Heart right ventricle (tissue), 16 donors: ENCODE data around the gene SCCPDH. TPM values are rescaled to one million over a fixed set of nuclear protein-coding genes. Genes with fewer than 3 reads are reported as not detected.

Experiments
- ATAC-seq, 8 donors: fragments of 200-7000 bp; cut with Tn5 transposase; one replicate each; pipeline ENCODE4 v1.9.1; 2020; ENCODE audit warnings: mild to moderate bottlenecking in 8 of 8, moderate library complexity in 8 of 8, moderate number of reproducible peaks in 1 of 8
- DNase-seq, 2 donors: peaks; one replicate each; pipeline ENCODE4 v3.0.0-alpha.2; 2020
- H3K27ac ChIP-seq, 10 donors: fragments of 200-600 bp; sonication (generic) in 2 of 10; one replicate each; pipeline versions ENCODE4 v1.5.0 to v1.8.0; 2020 to 2022; ENCODE audit warnings: mild to moderate bottlenecking in 3 of 10
- H3K27me3 ChIP-seq, 7 donors: fragments of 200-600 bp; one replicate each; pipeline ENCODE4 v1.8.0; 2021 to 2022; ENCODE audit warnings: mild to moderate bottlenecking in 2 of 7
- H3K36me3 ChIP-seq, 9 donors: fragments of 200-600 bp; sonication (generic) in 1 of 9; one replicate each; pipeline versions ENCODE4 v1.5.0 to v1.8.0; 2020 to 2022; ENCODE audit warnings: mild to moderate bottlenecking in 2 of 9
- H3K4me1 ChIP-seq, 9 donors: fragments of 200-600 bp; sonication (generic) in 1 of 9; one replicate each; pipeline versions ENCODE4 v1.5.0 to v1.8.0; 2020 to 2022; ENCODE audit warnings: mild to moderate bottlenecking in 4 of 9
- H3K4me3 ChIP-seq, 10 donors: fragments of 200-600 bp; sonication (generic) in 2 of 10; one replicate each; pipeline versions ENCODE4 v1.5.0 to v1.8.0; 2020 to 2022; ENCODE audit warnings: mild to moderate bottlenecking in 7 of 10, moderate library complexity in 2 of 10
- H3K9me3 ChIP-seq, 11 donors: fragments of 200-600 bp in 10 of 11; sonication (generic) in 2 of 11; one replicate each; pipeline versions ENCODE4 v1.5.0 to v1.8.0; 2013 to 2022; ENCODE audit warnings: mild to moderate bottlenecking in 2 of 11, control low read depth in 1 of 11, moderate library complexity in 1 of 11
- WGBS, 2 donors: extraction: QIAGEN DNeasy Blood & Tissue Kit; methylation state at CpG; one replicate each; pipeline ENCODE4 v1.1.7; 2013; ENCODE audit warnings: inconsistent platforms in 1 of 2; 5-methylcytosine and 5-hydroxymethylcytosine counted together
- intact Hi-C, 10 donors: fragments of 100-400 bp; cut with DNase I; formaldehyde crosslinking; loops; one replicate each; pipeline versions ENCODE4 v1.11.1 to v1.14.2; 2022
- polyA plus RNA-seq, 2 donors: library from polyadenylated mRNA; stranded (reverse); fragments of 200-250 nt; gene quantifications; one replicate each; pipeline ENCODE4 v1.2.3, GENCODE V29; 2013
- total RNA-seq, 10 donors: library from RNA; stranded (reverse); fragmentation: NEBNext Ultra II Directional in 3 of 10; extraction: Animal tissue kit (Norgen Biotek cat#: 25700) in 3 of 10; gene quantifications; one replicate each; pipeline versions ENCODE4 v1.2.1 to v1.2.4, GENCODE V29; 2021 to 2023
- TF ChIP-seq, protein P1 (sequence below), 9 donors: fragments of 200-600 bp; sonication (generic) in 2 of 9; IDR thresholded peaks; one replicate each; pipeline versions ENCODE4 v1.5.0 to v1.8.0; 2021 to 2022; ENCODE audit warnings: antibody characterized with exemption in 9 of 9, mild to moderate bottlenecking in 5 of 9, moderate library complexity in 1 of 9
- donor health status: Arrhythmogenic right ventricular cardiomyopathy.
- donor health status: ischemic (EF 13 %, LVEDD 7.1; RV severe dilation, severe dysfunction).
- donor health status: healthy with polysubstance abuse.
- donor health status: DM: no; HTN: yes; CAD: no.
- donor health status: DM: no; HTN: no; CAD: no.
- donor health status: ischemic (EF 25% LVEDD 6.9; RV normal size, moderate dysfunction).
- donor health status: ischemic (EF 25% LVEDD 5.7; RV mildly dilated, moderate dysfunction).
- donor health status: healthy.
- donor health status: DM: yes; HTN: yes; CAD: no.
- donor health status: Ischemic cardiomyopathy.
- donor health status: ischemic (EF 35%, LVEDD 5.7; RV mildly dilated, moderate dysfunction).
- donor health status: nonischemic (EF 11% LVEDD 7.7; RV severe dilation, severe dysfunction).
- donor health status: DM: yes; HTN: yes; CAD: no.
- donor health status: PGD.
- donor health status: ischemic (EF 29% LVEDD 5.4; RV normal size, mild dysfunction).
- donor health status: nonischemic (EF 23%, LVEDD 6.1; RV moderate dilation, normal function).

SCCPDH gene
- total and polyA plus RNA-seq, 12 donors = 9.9 to 37.5 (median 30.8) TPM

DNA sequence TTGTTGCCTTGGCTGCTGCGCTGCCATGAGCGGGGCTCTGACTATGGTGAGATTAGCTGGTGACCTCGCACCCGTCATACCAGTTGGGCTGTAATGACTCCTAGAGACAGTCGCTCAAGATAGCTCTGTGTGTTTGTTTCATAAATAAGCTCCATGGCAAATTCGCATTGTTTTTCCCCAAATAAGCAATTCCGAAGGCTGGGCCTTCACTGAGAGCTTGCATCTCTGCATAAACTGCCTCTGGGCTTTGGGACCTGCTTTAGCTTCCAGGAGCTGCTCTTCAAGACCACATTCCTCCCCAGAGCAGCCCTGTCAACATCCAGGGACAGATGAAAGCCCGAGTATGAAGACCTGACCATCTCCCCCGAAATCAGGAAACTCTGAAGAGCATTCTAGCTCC, 40.7 kb upstream of the SCCPDH start:
- H3K9me3 ChIP-seq = no peaks in the 10 kb centered on the region
- DNase-seq (no peak), ATAC-seq (no peak)
- H3K27me3 ChIP-seq = no peaks in the 10 kb centered on the region
- intact Hi-C loops = loop anchor here in 2 of 10 donors (5.0 kb wide), 1 partner anchor 36 kb away; no protein-coding TSS in a partner anchor
- no peak overlapping the region for H3K4me3 ChIP-seq
- no peaks in the 10 kb centered on the region for H3K36me3 ChIP-seq
- H3K27ac ChIP-seq = peak overlapping the region in 4 of 10 donors; percentile 10 to 79 (median 54)
- 93 to 94% methylated on average over 9 of the region's 9 CpGs for WGBS, 2 donors
- peaks cover 0 to 48% (median 17%) of the 10 kb centered on the region in 9 donors for H3K4me1 ChIP-seq
- TF ChIP-seq, protein P1, sequence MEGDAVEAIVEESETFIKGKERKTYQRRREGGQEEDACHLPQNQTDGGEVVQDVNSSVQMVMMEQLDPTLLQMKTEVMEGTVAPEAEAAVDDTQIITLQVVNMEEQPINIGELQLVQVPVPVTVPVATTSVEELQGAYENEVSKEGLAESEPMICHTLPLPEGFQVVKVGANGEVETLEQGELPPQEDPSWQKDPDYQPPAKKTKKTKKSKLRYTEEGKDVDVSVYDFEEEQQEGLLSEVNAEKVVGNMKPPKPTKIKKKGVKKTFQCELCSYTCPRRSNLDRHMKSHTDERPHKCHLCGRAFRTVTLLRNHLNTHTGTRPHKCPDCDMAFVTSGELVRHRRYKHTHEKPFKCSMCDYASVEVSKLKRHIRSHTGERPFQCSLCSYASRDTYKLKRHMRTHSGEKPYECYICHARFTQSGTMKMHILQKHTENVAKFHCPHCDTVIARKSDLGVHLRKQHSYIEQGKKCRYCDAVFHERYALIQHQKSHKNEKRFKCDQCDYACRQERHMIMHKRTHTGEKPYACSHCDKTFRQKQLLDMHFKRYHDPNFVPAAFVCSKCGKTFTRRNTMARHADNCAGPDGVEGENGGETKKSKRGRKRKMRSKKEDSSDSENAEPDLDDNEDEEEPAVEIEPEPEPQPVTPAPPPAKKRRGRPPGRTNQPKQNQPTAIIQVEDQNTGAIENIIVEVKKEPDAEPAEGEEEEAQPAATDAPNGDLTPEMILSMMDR (IDR thresholded peaks at IDR 0.05) = no peak

DNA sequence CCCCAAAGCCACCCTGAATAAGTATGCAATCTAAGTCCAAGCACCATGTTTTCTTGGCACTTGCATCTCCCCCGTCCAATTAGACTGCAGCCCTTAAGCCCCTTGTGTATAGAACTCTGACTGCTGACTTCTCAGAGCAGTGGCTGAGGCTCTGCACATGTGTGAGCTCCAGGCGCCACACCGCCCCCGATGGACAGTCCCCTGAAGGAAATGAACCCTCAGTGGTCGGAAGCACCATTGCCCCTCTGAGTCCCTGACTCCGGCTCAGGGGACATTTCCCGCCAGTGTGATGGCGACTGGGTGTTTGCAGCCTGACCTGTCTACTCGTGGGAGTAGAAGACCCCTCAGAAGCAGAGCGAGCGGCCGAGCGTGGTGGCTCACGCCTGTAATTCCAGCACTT, 37.2 kb upstream of the SCCPDH start:
- Histone ChIP-seq H3K4me1 (peaks cover 0 to 34% (median 9%) of the 10 kb centered on the region in 9 donors), H3K36me3 (no peaks in the 10 kb centered on the region), H3K27me3 (no peaks in the 10 kb centered on the region), H3K27ac (no peak overlapping the region), H3K4me3 (no peak overlapping the region), H3K9me3 (no peaks in the 10 kb centered on the region)
- no peak for ATAC-seq
- intact Hi-C loops = no loop called here
- DNase-seq = no peak
- 77 to 78% methylated on average over 14 of the region's 14 CpGs for WGBS, 2 donors
- TF ChIP-seq, protein P1 (IDR thresholded peaks at IDR 0.05) = no peak

DNA sequence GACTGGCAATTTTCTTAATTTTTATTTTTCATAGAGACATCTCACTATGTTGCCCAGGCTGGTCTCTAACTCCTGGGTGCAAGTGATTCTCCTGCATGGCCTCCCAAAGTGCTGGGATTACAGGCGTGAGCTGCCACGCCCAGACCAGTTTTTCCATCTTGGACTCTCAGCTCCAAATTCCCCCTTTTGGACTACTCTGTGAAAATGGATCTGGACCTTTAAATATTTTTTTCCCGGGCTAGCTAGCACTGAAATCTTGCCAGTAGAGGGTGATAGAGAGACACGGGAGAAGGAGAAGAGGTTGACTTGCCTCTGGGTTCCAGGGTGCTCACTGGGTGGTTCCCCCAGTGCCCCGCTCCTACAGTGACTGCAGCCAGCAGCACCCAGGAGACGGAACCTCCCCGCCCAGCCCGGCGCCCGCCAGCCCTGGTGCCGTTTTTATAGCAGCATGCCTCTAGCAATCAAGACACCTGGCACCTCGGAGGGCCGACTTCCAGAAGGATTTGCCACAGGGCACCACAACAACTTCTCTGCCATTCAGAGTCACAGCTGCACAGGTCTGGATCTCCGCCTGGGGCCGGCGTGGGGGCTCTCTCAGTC, 34.7 kb upstream of the SCCPDH start:
- H3K36me3 ChIP-seq = no peaks in the 10 kb centered on the region
- TF ChIP-seq, protein P1 (IDR thresholded peaks at IDR 0.05) = peak; percentile 59 to 84 (median 81)
- H3K27me3 ChIP-seq = no peaks in the 10 kb centered on the region
- H3K27ac ChIP-seq = peak overlapping the region in 7 of 10 donors; percentile 19 to 73 (median 30)
- 14 to 15% methylated on average over 16 of the region's 16 CpGs for WGBS, 2 donors
- peak overlapping the region in 9 of 10 donors; percentile 14 to 52 (median 46) for H3K4me3 ChIP-seq
- peak; percentile 81 to 89 (median 85) for ATAC-seq
- H3K9me3 ChIP-seq = peaks cover 0 to 13% (median 0%) of the 10 kb centered on the region in 11 donors
- peak; percentile 54 to 64 for DNase-seq
- H3K4me1 ChIP-seq = peaks cover 0 to 26% (median 9%) of the 10 kb centered on the region in 9 donors
- intact Hi-C loops = loop anchor here in 3 of 10 donors (2.0 to 10.0 kb wide), 3 partner anchors 45 to 123 kb away; partner anchors contain the start of genes CNST (in 1 of the 3) and TFB2M (in 1 of the 3)

DNA sequence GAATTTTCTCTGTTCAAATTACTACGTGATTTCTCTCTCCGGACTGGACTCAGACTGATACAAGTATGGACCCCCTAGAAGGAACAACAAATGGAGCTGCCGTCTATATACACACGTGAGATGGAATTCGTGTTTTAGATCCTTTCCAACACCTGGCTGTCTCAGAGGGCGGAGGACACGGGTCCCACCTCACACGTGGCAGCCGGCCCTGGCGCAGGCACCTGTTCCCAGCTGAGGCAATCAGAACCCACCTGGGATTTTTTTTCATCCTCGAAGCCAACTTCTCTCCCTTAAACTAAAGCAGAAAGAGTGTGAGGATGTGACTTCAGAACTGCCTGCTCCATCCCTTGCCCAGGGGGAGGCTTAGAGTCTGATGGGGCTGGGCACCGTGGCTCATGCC, 34.1 kb upstream of the SCCPDH start:
- no peaks in the 10 kb centered on the region for H3K27me3 ChIP-seq
- ATAC-seq (peak in 1 of 8 donors; percentile 4), DNase-seq (no peak)
- TF ChIP-seq, protein P1 (IDR thresholded peaks at IDR 0.05) = no peak
- H3K4me1 ChIP-seq = peaks cover 0 to 26% (median 9%) of the 10 kb centered on the region in 9 donors
- intact Hi-C loops = loop anchor here in 3 of 10 donors (2.0 to 10.0 kb wide), 3 partner anchors 45 to 123 kb away; partner anchors contain the start of genes CNST (in 1 of the 3) and TFB2M (in 1 of the 3)
- peak overlapping the region in 6 of 10 donors; percentile 42 to 52 (median 48) for H3K4me3 ChIP-seq
- peaks cover 0 to 19% (median 0%) of the 10 kb centered on the region in 11 donors for H3K9me3 ChIP-seq
- no peaks in the 10 kb centered on the region for H3K36me3 ChIP-seq
- 82 to 85% methylated on average over 12 of the region's 12 CpGs for WGBS, 2 donors
- H3K27ac ChIP-seq = peak overlapping the region in 6 of 10 donors; percentile 19 to 73 (median 30)
